OCI-LY3 (cell line): ENCODE results near the gene CTNND2.

ENCODE experiments used
- H2AFZ ChIP-seq: fragments of 200-600, 300-600 bp; shearing (Covaris generic); 2 replicates; pipeline ENCODE4 v1.6.0; 2014; ENCODE audit warnings: antibody characterized with exemption, low read depth, low read length
- H3K27ac ChIP-seq: fragments of 200-600, 300-600 bp; sonication (generic); 2 replicates; pipeline ENCODE4 v1.5.1; 2014; ENCODE audit warnings: mild to moderate bottlenecking, low read length, moderate library complexity, mixed read lengths
- H3K27me3 ChIP-seq: fragments of 200-600, 300-600 bp; sonication (generic); 2 replicates; pipeline ENCODE4 v1.6.1; 2014; ENCODE audit warnings: low read depth, low read length, mixed read lengths
- H3K36me3 ChIP-seq: fragments of 200-600, 300-600 bp; sonication (generic); replicated peaks from 2 replicates; pipeline ENCODE3; 2014; ENCODE audit warnings: low read depth, low read length, mixed read lengths
- H3K4me1 ChIP-seq: fragments of 300-600, 200-600 bp; sonication (generic); 2 replicates; pipeline ENCODE4 v1.6.1; 2014; ENCODE audit warnings: low read length, mixed read lengths
- H3K4me2 ChIP-seq: fragments of 200-600, 300-600 bp; sonication (generic); 2 replicates; pipeline ENCODE4 v1.6.1; 2014; ENCODE audit warnings: low read length, mixed read lengths
- H3K4me3 ChIP-seq: fragments of 300-600, 200-600 bp; sonication (generic); 2 replicates; pipeline ENCODE4 v1.5.1; 2014; ENCODE audit warnings: antibody characterized with exemption, mild to moderate bottlenecking, low read length, moderate library complexity
- H3K79me2 ChIP-seq: fragments of 300-600, 200-600 bp; shearing (Covaris generic); 2 replicates; pipeline ENCODE4 v1.6.1; 2014; ENCODE audit warnings: mild to moderate bottlenecking, low read length, mixed read lengths
- H3K9ac ChIP-seq: fragments of 300-600, 200-600 bp; shearing (Covaris generic); 2 replicates; pipeline ENCODE4 v1.6.0; 2014; ENCODE audit warnings: mild to moderate bottlenecking, low read length, moderate library complexity
- H3K9me3 ChIP-seq: fragments of 200-600, 300-600 bp; shearing (Covaris generic); 2 replicates; pipeline ENCODE4 v1.6.1; 2014; ENCODE audit warnings: low read length, mixed read lengths; ENCODE audit not compliant: insufficient read depth
- H4K20me1 ChIP-seq: fragments of 200-600, 300-600 bp; sonication (generic); 2 replicates; pipeline ENCODE4 v1.6.1; 2016; ENCODE audit warnings: low read length, mixed read lengths; ENCODE audit not compliant: insufficient read depth
- EZH2phosphoT487 ChIP-seq: fragments of 200-600 bp; shearing (Covaris generic); IDR thresholded peaks from 2 replicates; pipeline ENCODE4 v1.6.1; 2018; ENCODE audit warnings: antibody characterized with exemption, mixed run types, low read depth
- TF ChIP-seq, protein P1 (sequence below): fragments of 200-600, 300-600 bp; sonication (generic); IDR thresholded peaks from 2 replicates; pipeline ENCODE4 v1.5.1; 2014; ENCODE audit warnings: antibody characterized with exemption, low read length, low read depth

CTNND2 gene

DNA sequence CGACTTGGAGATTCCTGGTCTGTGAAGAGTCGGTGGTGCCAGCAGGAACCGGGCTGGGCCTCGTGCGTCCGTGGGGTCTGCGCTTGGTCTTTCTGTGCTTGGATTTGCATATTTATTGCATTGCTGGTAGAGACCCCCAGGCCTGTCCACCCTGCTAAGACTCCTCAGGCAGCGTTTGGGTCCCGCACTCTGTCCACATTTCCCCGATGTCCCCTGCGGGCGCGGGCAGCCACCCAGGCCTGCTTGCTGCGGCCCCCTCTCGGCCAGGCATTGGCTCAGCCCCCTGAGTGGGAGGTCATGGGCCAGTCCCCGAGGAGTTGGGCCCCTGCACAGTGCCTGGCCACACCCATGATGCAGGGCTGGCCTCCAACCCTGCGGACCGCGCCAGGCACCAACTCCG is 27.4 kb upstream of the CTNND2 start:
- Histone ChIP-seq H3K4me1 (peaks cover 10% of the 10 kb centered on the region), H3K79me2 (no peaks in the 10 kb centered on the region), H2AFZ (no peak overlapping the region), H3K36me3 (no peaks in the 10 kb centered on the region), H3K4me3 (no peak overlapping the region), H3K9me3 (no peaks in the 10 kb centered on the region), H3K27me3 (no peaks in the 10 kb centered on the region), H3K4me2 (no peak overlapping the region), H3K27ac (no peak overlapping the region), H4K20me1 (no peaks in the 10 kb centered on the region), H3K9ac (no peak overlapping the region)
- TF ChIP-seq EZH2phosphoT487, result no peak
- TF ChIP-seq, protein P1, sequence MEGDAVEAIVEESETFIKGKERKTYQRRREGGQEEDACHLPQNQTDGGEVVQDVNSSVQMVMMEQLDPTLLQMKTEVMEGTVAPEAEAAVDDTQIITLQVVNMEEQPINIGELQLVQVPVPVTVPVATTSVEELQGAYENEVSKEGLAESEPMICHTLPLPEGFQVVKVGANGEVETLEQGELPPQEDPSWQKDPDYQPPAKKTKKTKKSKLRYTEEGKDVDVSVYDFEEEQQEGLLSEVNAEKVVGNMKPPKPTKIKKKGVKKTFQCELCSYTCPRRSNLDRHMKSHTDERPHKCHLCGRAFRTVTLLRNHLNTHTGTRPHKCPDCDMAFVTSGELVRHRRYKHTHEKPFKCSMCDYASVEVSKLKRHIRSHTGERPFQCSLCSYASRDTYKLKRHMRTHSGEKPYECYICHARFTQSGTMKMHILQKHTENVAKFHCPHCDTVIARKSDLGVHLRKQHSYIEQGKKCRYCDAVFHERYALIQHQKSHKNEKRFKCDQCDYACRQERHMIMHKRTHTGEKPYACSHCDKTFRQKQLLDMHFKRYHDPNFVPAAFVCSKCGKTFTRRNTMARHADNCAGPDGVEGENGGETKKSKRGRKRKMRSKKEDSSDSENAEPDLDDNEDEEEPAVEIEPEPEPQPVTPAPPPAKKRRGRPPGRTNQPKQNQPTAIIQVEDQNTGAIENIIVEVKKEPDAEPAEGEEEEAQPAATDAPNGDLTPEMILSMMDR, result no peak

GRCh38 chr5:11928909-11929308 is 24.7 kb upstream of the CTNND2 start:
- Histone ChIP-seq H3K4me2 (peak overlapping the region; percentile 30), H4K20me1 (no peaks in the 10 kb centered on the region)

GRCh38 chr5:11925701-11926100 is 21.5 kb upstream of the CTNND2 start:
- H3K4me2 ChIP-seq, result no peak overlapping the region
- TF ChIP-seq, protein P1, result no peak
- TF ChIP-seq EZH2phosphoT487, result no peak

More at GRCh38 chr5:11928909-11929308, 24.7 kb upstream of the CTNND2 start:
- Histone ChIP-seq H3K4me3 (no peak overlapping the region), H2AFZ (0 out of 2 replicates have a peak overlapping the region, but pooled peaks have one; percentile 46), H3K36me3 (no peaks in the 10 kb centered on the region), H3K9ac (no peak overlapping the region), H3K9me3 (no peaks in the 10 kb centered on the region), H3K27ac (peak overlapping the region; percentile 26; the same call in 1 of the 2 replicates), H3K79me2 (no peaks in the 10 kb centered on the region), H3K4me1 (peaks cover 10% of the 10 kb centered on the region), H3K27me3 (no peaks in the 10 kb centered on the region)
- TF ChIP-seq, protein P1, result no peak
- no peak for TF ChIP-seq EZH2phosphoT487

DNA sequence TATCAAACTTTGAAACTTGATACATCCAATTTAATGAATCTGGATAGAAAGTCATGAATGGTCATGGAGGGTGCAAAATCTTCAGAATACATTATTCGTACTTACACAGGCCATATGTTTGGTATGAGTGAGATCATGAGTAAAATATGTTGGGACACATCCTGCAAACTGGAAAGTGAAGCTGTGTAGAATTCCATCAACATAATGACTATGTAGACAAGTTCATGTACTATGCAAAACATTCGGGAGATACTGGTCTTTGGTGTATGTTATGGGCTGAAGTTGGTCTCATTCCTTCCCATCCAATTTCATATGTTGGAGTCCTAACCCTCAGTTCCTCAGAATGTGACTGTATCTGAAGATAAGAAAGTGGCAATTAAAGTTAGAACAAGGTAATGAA is 18.1 kb upstream of the CTNND2 start:
- H3K79me2 ChIP-seq, result no peaks in the 10 kb centered on the region
- no peaks in the 10 kb centered on the region for H3K4me1 ChIP-seq
- no peaks in the 10 kb centered on the region for H4K20me1 ChIP-seq
- no peaks in the 10 kb centered on the region for H3K9me3 ChIP-seq
- no peak overlapping the region for H2AFZ ChIP-seq
- no peaks in the 10 kb centered on the region for H3K27me3 ChIP-seq
- no peak overlapping the region for H3K4me2 ChIP-seq
- no peaks in the 10 kb centered on the region for H3K36me3 ChIP-seq
- H3K4me3 ChIP-seq, result no peak overlapping the region
- H3K9ac ChIP-seq, result no peak overlapping the region
- H3K27ac ChIP-seq, result no peak overlapping the region
- TF ChIP-seq, protein P1, result no peak
- no peak for TF ChIP-seq EZH2phosphoT487

More at GRCh38 chr5:11925701-11926100, 21.5 kb upstream of the CTNND2 start:
- H4K20me1 ChIP-seq, result no peaks in the 10 kb centered on the region
- no peak overlapping the region for H3K27ac ChIP-seq
- no peaks in the 10 kb centered on the region for H3K9me3 ChIP-seq
- H3K9ac ChIP-seq, result no peak overlapping the region
- H3K36me3 ChIP-seq, result no peaks in the 10 kb centered on the region
- peaks cover 10% of the 10 kb centered on the region for H3K4me1 ChIP-seq
- H3K27me3 ChIP-seq, result no peaks in the 10 kb centered on the region
- H2AFZ ChIP-seq, result no peak overlapping the region
- H3K79me2 ChIP-seq, result no peaks in the 10 kb centered on the region
- no peak overlapping the region for H3K4me3 ChIP-seq
